CD4-positive, alpha-beta T cell treated with Interleukin-12 subunit alpha and Interleukin-12 subunit beta, for 1 hour (primary cell): ENCODE measurements around the gene GAS7.

Experiments used
- DNase-seq: peaks from one replicate; pipeline ENCODE4 v3.0.0-alpha.2; 2020

GAS7 gene

GRCh38 chr17:10198509-10199249 is at the start of gene GAS7:
Gene GAS7, minus strand, starts transcription at chr17:10198606.
- DNase-seq: peak; percentile 48

- no peak for DNase-seq
Observed at GRCh38 chr17:10247810-10248209, 49.4 kb upstream of the GAS7 start.

GRCh38 chr17:10243883-10244844 is 45.8 kb upstream of the GAS7 start:
- DNase-seq: no peak

GRCh38 chr17:10241781-10242180 is 43.4 kb upstream of the GAS7 start:
- DNase-seq: no peak

- no peak for DNase-seq
Observed at GRCh38 chr17:10238661-10239060, 40.3 kb upstream of the GAS7 start.

- no peak for DNase-seq
Observed at GRCh38 chr17:10234033-10234432, 35.6 kb upstream of the GAS7 start.

GRCh38 chr17:10233161-10233560 is 34.8 kb upstream of the GAS7 start:
- DNase-seq: no peak

GRCh38 chr17:10229181-10229580 is 30.8 kb upstream of the GAS7 start:
- no peak for DNase-seq

- DNase-seq: peak; percentile 43
Observed at GRCh38 chr17:10226930-10227695, 28.7 kb upstream of the GAS7 start.

- DNase-seq: no peak
Observed at GRCh38 chr17:10224582-10225195, 26.3 kb upstream of the GAS7 start.

GRCh38 chr17:10219193-10219592 is 20.8 kb upstream of the GAS7 start:
- no peak for DNase-seq

- DNase-seq: no peak
Observed at GRCh38 chr17:10217916-10218315, 19.5 kb upstream of the GAS7 start.

GRCh38 chr17:10216213-10216938 is 18.0 kb upstream of the GAS7 start:
- no peak for DNase-seq

GRCh38 chr17:10215286-10215685 is 16.9 kb upstream of the GAS7 start:
- no peak for DNase-seq

GRCh38 chr17:10211666-10212065 is 13.3 kb upstream of the GAS7 start:
- DNase-seq: no peak

- DNase-seq: no peak
Observed at GRCh38 chr17:10210151-10210574, 11.8 kb upstream of the GAS7 start.

- DNase-seq: no peak
Observed at GRCh38 chr17:10208604-10209193, 10.3 kb upstream of the GAS7 start.

- DNase-seq: no peak
Observed at GRCh38 chr17:10207153-10207552, 8.7 kb upstream of the GAS7 start.

GRCh38 chr17:10205549-10206185 is 7.3 kb upstream of the GAS7 start:
- no peak for DNase-seq

GRCh38 chr17:10201680-10202079 is 3.3 kb upstream of the GAS7 start:
- DNase-seq: no peak

- no peak for DNase-seq
Observed at GRCh38 chr17:10200645-10201044, 2.2 kb upstream of the GAS7 start.
